PFSK-1 (cell line): ENCODE results near the gene FGGY.

ENCODE experiments used
- FOXP2 ChIP-seq: optimal IDR thresholded peaks from 2 replicates; pipeline ENCODE3; 2011; ENCODE audit warnings: borderline replicate concordance, control low read depth, inconsistent platforms; ENCODE audit not compliant: insufficient read depth; ENCODE audit errors: extremely low read length, extremely low read depth
- POLR2AphosphoS5 ChIP-seq: IDR thresholded peaks from 2 replicates; pipeline ENCODE4 v1.6.1; 2012; ENCODE audit warnings: low read depth, mild to moderate bottlenecking, control low read depth, low read length, moderate library complexity
- REST ChIP-seq, 2 experiments: IDR thresholded peaks; 2 replicates each; pipeline versions ENCODE4 v1.6.1 to v1.8.0; 2011 to 2012; ENCODE audit warnings: low read depth in 2 of 2, low read length in 2 of 2, control low read depth in 1 of 2, inconsistent platforms in 1 of 2, mild to moderate bottlenecking in 1 of 2, moderate library complexity in 1 of 2; ENCODE audit not compliant: insufficient read depth in 1 of 2
- SIN3A ChIP-seq: IDR thresholded peaks from 2 replicates; pipeline ENCODE4 v1.6.1; 2012; ENCODE audit warnings: mild to moderate bottlenecking, low read length, moderate library complexity, borderline replicate concordance; ENCODE audit not compliant: insufficient read depth
- TAF1 ChIP-seq: IDR thresholded peaks from 2 replicates; pipeline ENCODE4 v1.6.1; 2012; ENCODE audit warnings: low read length, control low read depth, borderline replicate concordance; ENCODE audit not compliant: insufficient read depth

FGGY gene

DNA sequence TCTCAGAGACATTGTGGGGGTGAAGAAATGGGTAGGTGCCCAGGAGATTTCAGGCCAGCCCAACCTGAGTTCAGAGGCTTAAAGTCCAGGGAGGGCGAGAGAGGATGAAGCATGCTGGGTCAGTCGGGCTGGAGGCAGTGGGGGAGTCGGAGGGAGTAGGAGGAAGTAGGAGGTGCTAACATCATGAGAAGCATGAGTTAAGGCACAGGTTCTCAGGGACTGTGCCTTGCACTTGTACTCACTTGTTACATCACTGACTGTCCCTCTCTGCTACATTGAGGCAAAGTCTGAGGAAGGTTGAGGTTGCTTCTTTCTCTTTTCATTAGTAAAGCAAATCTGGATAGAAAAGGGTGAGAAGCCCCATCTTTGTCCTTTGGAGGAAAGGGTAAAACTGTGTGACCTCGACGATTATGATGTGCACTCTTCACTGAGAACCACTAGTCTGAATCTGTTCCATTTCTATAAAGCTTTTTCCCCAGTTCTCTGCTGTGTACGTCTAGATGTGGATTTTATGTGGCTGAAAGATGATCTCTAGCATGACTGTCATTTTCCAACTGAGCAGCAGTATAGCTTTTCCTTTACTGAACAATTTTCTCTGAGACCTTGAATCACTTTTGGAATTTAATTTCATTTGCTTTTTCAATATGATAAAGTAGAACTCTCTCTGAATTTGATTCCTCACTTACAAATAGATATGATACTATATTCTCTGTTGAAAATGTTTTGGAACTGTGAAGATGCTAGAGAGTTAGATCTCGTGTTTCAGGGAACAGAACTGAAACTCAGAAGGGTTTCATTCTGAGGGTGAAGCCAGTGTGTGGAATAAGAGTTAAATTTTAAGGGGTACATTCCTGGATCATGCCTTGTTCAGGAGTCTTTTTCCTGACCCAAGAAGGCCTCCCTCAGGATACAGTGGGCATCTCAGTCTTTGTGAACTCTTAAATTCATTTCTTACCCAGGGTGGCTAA, 94.6 kb downstream of the FGGY start:
- no peak for TF ChIP-seq REST (IDR thresholded peaks at IDR 0.05; ENCODE audit: insufficient read depth in 1 of 2, low read depth in 2 of 2, low read length in 2 of 2)
- no peak for TF ChIP-seq TAF1
- no peak for TF ChIP-seq POLR2AphosphoS5
- TF ChIP-seq FOXP2 = no peak
- no peak for TF ChIP-seq SIN3A

GRCh38 chr1:59393211-59394180, 96.6 kb downstream of the FGGY start:
- no peak for TF ChIP-seq REST (IDR thresholded peaks at IDR 0.05; ENCODE audit: insufficient read depth in 1 of 2, low read depth in 2 of 2, low read length in 2 of 2)
- no peak for TF ChIP-seq SIN3A
- no peak for TF ChIP-seq POLR2AphosphoS5
- TF ChIP-seq FOXP2 = no peak
- TF ChIP-seq TAF1 = no peak

- no peak for TF ChIP-seq POLR2AphosphoS5
- TF ChIP-seq REST (IDR thresholded peaks at IDR 0.05; ENCODE audit: insufficient read depth in 1 of 2, low read depth in 2 of 2, low read length in 2 of 2) = no peak
- no peak for TF ChIP-seq TAF1
- TF ChIP-seq SIN3A = no peak
- TF ChIP-seq FOXP2 = no peak
These were observed 98.0 kb downstream of the FGGY start for GRCh38 chr1:59394706-59395425.

DNA sequence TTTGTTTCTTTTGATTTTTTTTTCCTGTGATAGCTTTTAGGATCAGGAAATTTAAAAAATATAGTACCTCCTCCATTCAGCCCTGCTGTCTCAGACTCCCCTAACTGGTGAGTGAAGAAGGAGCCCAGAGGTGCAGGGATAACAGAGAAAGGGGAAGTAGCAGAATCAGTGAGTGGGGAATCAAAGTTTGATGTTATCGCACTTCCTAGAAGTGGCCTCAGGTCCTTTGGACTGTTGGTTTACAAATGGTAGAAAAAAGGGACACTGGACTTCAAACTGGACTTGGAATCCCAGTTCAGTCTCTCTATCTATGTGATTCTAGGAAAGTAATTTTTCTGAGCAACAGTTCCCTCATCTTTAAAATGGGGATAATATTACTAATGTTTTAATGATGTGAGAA, 99.5 kb downstream of the FGGY start:
- TF ChIP-seq FOXP2 = no peak
- TF ChIP-seq TAF1 = no peak
- TF ChIP-seq POLR2AphosphoS5 = no peak
- TF ChIP-seq SIN3A = no peak
- TF ChIP-seq REST (IDR thresholded peaks at IDR 0.05; ENCODE audit: insufficient read depth in 1 of 2, low read depth in 2 of 2, low read length in 2 of 2) = no peak
